ENCODE data around the gene SEMA5A. TPM values are rescaled to one million over a fixed set of nuclear protein-coding genes. Genes with fewer than 3 reads are reported as not detected.
A peak's percentile ranks its signal among the peaks of the same experiment; 100 is the strongest.

SEMA5A gene
- total RNA-seq, 1 donor from 2014 or later: 11.9 TPM

GRCh38 chr5:9201011-9201410 lies 344.9 kb downstream of the SEMA5A start:
- peaks cover 27% of the 10 kb centered on the region for H3K9me3 Mint-ChIP-seq
- Histone ChIP-seq H3F3A (ENCODE audit: low read depth) (peaks cover 26% of the 10 kb centered on the region), H3K36me3 (no peaks in the 10 kb centered on the region), H3K9me3 (ENCODE audit: low read depth) (no peaks in the 10 kb centered on the region), H3K4me1 (peaks cover 15% of the 10 kb centered on the region), H3K79me2 (ENCODE audit: low read depth) (no peaks in the 10 kb centered on the region), H3K4me2 (no peak overlapping the region), H3K27ac (no peak overlapping the region), H3K4me3 (no peak overlapping the region), H2AFZ (replicated peaks) (no peak overlapping the region), H3K9ac (no peak overlapping the region), H3K27me3 (peaks cover 72% of the 10 kb centered on the region), H4K20me1 (ENCODE audit: low read depth) (peaks cover 37% of the 10 kb centered on the region)
- H3K4me3 Mint-ChIP-seq: no peak overlapping the region
- peaks cover 9% of the 10 kb centered on the region for H3K27me3 Mint-ChIP-seq (ENCODE audit: insufficient read depth, low read depth)
- peaks cover 24% of the 10 kb centered on the region for H3K4me1 Mint-ChIP-seq
- TF ChIP-seq CTCF (IDR thresholded peaks at IDR 0.05): no peak
- no peak for TF ChIP-seq EZH2 (IDR thresholded peaks at IDR 0.05)
- TF ChIP-seq EZH2phosphoT487 (IDR thresholded peaks at IDR 0.05): no peak
- H3K36me3 Mint-ChIP-seq: peaks cover 22% of the 10 kb centered on the region
- H3K27ac Mint-ChIP-seq: no peak overlapping the region
- no peak for DNase-seq (ENCODE audit: low spot score)

GRCh38 chr5:9198394-9198793 lies 347.5 kb downstream of the SEMA5A start:
- DNase-seq (ENCODE audit: low spot score): peak; percentile 40
- no peak overlapping the region for H2AFZ ChIP-seq (replicated peaks)
- no peak overlapping the region for H3K9ac ChIP-seq
- H3K27ac ChIP-seq: no peak overlapping the region
- H3K4me2 ChIP-seq: peak overlapping the region; percentile 66
- H3K4me3 ChIP-seq: no peak overlapping the region
- H3K36me3 ChIP-seq: no peaks in the 10 kb centered on the region
- H3K9me3 ChIP-seq (ENCODE audit: low read depth): no peaks in the 10 kb centered on the region
- no peak overlapping the region for H3K27ac Mint-ChIP-seq
- peaks cover 14% of the 10 kb centered on the region for H3K27me3 Mint-ChIP-seq (ENCODE audit: insufficient read depth, low read depth)
- peaks cover 45% of the 10 kb centered on the region for H4K20me1 ChIP-seq (ENCODE audit: low read depth)
- peaks cover 28% of the 10 kb centered on the region for H3F3A ChIP-seq (ENCODE audit: low read depth)
- H3K4me1 Mint-ChIP-seq: peaks cover 42% of the 10 kb centered on the region
- H3K36me3 Mint-ChIP-seq: peaks cover 14% of the 10 kb centered on the region
- H3K4me3 Mint-ChIP-seq: no peak overlapping the region
- peaks cover 9% of the 10 kb centered on the region for H3K9me3 Mint-ChIP-seq
- no peaks in the 10 kb centered on the region for H3K79me2 ChIP-seq (ENCODE audit: low read depth)
- TF ChIP-seq EZH2 (IDR thresholded peaks at IDR 0.05) (no peak), CTCF (IDR thresholded peaks at IDR 0.05) (no peak), EZH2phosphoT487 (IDR thresholded peaks at IDR 0.05) (no peak)
- peaks cover 88% of the 10 kb centered on the region for H3K27me3 ChIP-seq
- peaks cover 26% of the 10 kb centered on the region for H3K4me1 ChIP-seq

- Histone ChIP-seq H3K27me3 (peaks cover 88% of the 10 kb centered on the region), H3K9me3 (ENCODE audit: low read depth) (no peaks in the 10 kb centered on the region), H3K9ac (no peak overlapping the region), H3F3A (ENCODE audit: low read depth) (peaks cover 28% of the 10 kb centered on the region), H3K4me2 (peak overlapping the region; percentile 66), H3K27ac (no peak overlapping the region), H4K20me1 (ENCODE audit: low read depth) (peaks cover 45% of the 10 kb centered on the region), H3K36me3 (no peaks in the 10 kb centered on the region), H2AFZ (replicated peaks) (no peak overlapping the region), H3K4me1 (peaks cover 30% of the 10 kb centered on the region), H3K4me3 (no peak overlapping the region), H3K79me2 (ENCODE audit: low read depth) (no peaks in the 10 kb centered on the region)
- TF ChIP-seq EZH2 (IDR thresholded peaks at IDR 0.05) (no peak), EZH2phosphoT487 (IDR thresholded peaks at IDR 0.05) (no peak)
- H3K27me3 Mint-ChIP-seq (ENCODE audit: insufficient read depth, low read depth): peaks cover 15% of the 10 kb centered on the region
- H3K4me3 Mint-ChIP-seq: no peak overlapping the region
- no peak overlapping the region for H3K27ac Mint-ChIP-seq
- peaks cover 17% of the 10 kb centered on the region for H3K36me3 Mint-ChIP-seq
- H3K4me1 Mint-ChIP-seq: peaks cover 42% of the 10 kb centered on the region
- no peak for DNase-seq (ENCODE audit: low spot score)
- peaks cover 9% of the 10 kb centered on the region for H3K9me3 Mint-ChIP-seq
Measured at GRCh38 chr5:9197881-9198260, 348.0 kb downstream of the SEMA5A start.

- peak; percentile 95 for DNase-seq (ENCODE audit: low spot score)
- Mint-ChIP-seq H3K4me3 (peak overlapping the region; percentile 13), H3K27me3 (ENCODE audit: insufficient read depth, low read depth) (peaks cover 15% of the 10 kb centered on the region), H3K9me3 (peaks cover under 1% of the 10 kb centered on the region), H3K36me3 (peaks cover 14% of the 10 kb centered on the region), H3K4me1 (peaks cover 45% of the 10 kb centered on the region), H3K27ac (no peak overlapping the region)
- Histone ChIP-seq H3K36me3 (no peaks in the 10 kb centered on the region), H3F3A (ENCODE audit: low read depth) (peaks cover 28% of the 10 kb centered on the region), H3K27ac (peak overlapping the region; percentile 99), H3K4me2 (peak overlapping the region; percentile 66), H3K4me3 (peak overlapping the region; percentile 13), H3K4me1 (peaks cover 38% of the 10 kb centered on the region), H3K9ac (no peak overlapping the region), H3K27me3 (peaks cover 84% of the 10 kb centered on the region), H3K9me3 (ENCODE audit: low read depth) (no peaks in the 10 kb centered on the region), H4K20me1 (ENCODE audit: low read depth) (peaks cover 45% of the 10 kb centered on the region), H2AFZ (replicated peaks) (no peak overlapping the region), H3K79me2 (ENCODE audit: low read depth) (no peaks in the 10 kb centered on the region)
- no peak for TF ChIP-seq CTCF (IDR thresholded peaks at IDR 0.05)
- TF ChIP-seq EZH2 (IDR thresholded peaks at IDR 0.05): peak; percentile 51
- TF ChIP-seq EZH2phosphoT487 (IDR thresholded peaks at IDR 0.05): peak; percentile 100
Measured at GRCh38 chr5:9196403-9197227, 349.3 kb downstream of the SEMA5A start.
